NAMALWA (cell line): ENCODE measurements around the gene ANKS1A.

ENCODE experiments used
- DNase-seq: peaks from one replicate; pipeline ENCODE4 v3.0.0-alpha.2; 2015; ENCODE audit warnings: low spot score

Gene ANKS1A

DNA sequence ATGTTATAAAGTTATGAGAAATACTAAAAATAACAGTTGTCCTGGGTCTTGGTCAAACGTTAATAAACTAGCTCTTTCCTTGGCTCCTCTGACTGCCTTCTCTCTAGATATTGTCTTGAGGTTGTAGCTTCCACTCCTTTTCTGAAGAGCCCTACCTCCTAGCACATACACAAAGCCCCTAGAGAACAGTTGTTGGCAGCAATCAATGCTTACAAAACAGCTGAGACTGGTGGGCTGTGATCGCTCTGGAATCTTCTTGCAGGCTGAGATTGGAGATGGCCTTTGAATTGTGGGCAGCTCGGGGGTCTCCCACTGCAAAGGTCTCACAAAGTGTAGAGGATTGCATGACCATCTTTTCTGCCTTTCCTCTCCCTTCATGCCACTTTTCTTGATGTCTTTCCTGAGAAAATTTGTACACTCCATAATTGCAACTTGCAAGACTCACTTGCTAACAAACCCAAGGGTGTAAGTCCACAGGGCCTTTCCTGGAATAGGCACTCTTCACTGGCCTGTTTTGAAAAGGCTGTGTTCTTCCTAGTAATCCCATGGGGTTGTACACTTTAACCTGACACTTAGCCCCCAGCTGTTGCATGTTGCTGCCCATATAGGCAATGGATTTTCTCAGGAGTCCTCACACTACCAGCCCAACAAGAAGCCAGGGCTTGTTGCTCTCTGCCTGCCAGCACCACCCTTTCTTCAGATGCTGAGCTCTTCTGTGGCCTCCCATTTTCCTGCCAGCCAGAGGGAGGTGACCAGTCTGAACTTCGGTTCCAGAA lies 152.2 kb downstream of the ANKS1A start:
- no peak for DNase-seq

- no peak for DNase-seq
Observed at GRCh38 chr6:35042031-35042815, 153.2 kb downstream of the ANKS1A start.

DNA sequence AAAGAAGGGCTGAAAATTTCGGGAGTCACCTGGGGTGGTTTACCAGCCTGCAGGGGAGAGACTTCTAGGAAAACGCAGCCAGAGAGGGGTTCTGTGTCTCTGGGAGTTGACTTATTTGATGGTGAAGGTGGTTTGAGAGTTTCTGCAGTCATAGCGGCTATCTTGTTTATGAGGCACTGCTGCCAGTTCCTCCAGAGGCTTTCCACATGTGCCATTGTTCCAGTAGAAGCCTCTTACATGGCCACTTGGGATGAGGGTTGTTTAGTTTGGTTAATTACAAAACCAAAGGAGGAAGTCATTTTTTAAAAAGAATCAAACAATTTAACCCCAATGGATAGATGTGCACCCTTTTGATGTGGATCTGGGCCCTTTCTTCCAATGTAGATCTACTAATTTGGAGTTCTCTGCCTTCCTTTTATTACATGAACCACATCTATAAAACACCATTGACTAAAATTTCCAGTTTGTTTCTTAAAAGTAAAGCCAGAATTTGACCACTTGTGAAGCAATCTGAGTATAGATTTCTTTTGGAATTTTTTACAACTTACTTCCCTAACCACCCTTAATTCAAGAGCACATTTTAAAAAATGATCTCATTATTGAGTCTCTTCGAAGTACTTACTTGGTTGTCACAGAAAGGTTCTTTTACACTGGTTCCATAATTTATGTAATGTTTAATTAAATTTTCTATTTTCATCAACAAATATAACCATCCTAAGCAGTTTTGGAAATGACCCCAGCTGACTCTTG lies 154.5 kb downstream of the ANKS1A start:
- no peak for DNase-seq

- DNase-seq: no peak
Observed at GRCh38 chr6:35044145-35044745, 155.2 kb downstream of the ANKS1A start.

- DNase-seq: no peak
Observed at GRCh38 chr6:35044761-35045421, 155.8 kb downstream of the ANKS1A start.

DNA sequence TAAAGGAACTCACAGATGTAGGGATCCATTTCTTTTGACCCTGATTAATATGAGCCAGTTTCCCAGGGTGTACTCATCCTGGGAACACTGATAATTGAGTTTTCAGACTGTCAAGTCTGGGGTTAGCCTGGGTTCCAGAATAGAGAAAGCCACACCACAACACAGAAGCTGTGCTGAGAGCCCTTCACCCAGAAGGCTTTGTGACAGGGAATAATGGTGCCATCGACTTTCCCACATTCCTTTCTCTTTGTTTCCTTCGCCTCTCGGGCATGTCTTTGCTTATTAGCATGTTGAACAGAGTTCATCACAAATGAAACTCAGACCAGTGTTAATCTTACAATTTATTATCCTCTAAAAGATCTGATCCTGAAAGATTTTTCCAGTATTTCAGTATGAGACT lies 157.0 kb downstream of the ANKS1A start:
- no peak for DNase-seq

- no peak for DNase-seq
Observed at GRCh38 chr6:35046862-35047261, 157.8 kb downstream of the ANKS1A start.

DNA sequence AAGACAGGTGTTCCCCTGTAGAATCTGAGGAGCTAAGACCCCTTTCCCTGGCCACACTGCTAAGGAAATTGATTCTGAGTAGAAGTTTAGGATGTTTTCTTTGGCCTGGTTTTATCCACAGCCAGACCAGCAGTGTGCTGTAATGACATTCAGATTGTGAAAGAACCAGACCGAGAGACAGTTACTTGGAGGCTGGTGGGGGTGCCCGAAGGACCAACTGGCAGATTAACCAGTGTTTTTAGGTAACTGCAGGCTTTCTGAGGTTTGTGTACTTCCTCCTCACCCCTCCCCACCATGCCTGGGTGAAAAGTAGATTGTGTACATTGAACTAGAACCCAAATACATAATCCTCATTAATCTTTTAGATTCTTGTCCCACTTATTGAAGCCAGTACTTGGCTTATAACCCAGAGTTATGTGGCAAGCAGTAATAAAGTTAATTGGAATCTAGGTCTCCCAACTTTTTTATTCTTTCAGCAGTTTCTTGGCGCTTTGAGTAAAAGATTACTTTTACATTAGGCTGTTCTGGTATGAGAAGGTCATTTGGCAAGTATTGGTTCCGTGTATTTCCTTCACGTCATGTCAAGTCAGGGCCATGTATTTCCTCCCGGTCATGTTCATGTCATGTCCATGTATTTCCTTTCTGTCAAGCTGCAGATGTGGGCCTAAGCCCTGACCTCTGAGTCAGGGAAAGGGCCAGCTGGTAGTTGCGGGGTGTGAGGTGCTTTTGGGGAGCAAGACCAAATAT lies 158.4 kb downstream of the ANKS1A start:
- no peak for DNase-seq

DNA sequence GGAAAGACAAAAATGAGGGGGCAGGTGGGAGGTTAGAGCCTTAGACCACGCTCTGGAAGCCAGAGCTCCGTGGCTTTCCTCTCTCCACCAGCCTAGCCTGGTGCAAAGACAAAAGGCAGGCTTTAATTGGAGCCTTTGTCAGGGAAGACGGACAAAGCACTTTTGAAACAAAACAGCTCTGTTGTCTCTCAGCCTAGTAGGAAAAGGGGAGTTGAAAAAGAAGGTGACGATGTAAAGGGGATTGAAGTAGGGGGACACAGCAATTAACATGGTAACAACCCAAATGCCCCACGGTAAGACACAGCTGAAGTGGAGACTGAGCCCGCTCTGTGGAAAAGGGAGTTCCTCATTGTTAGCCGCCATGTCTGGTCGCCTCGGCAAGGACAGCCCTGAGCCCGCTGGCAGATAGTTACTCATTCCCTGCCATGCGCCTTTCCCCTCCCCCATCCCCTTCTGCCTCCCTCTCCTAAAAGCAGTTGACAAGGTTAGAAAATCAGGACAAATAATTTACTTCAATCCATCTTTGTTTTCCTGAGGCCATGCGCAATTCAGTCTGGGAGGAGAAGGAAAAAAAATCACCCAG lies 159.1 kb downstream of the ANKS1A start:
- no peak for DNase-seq

DNA sequence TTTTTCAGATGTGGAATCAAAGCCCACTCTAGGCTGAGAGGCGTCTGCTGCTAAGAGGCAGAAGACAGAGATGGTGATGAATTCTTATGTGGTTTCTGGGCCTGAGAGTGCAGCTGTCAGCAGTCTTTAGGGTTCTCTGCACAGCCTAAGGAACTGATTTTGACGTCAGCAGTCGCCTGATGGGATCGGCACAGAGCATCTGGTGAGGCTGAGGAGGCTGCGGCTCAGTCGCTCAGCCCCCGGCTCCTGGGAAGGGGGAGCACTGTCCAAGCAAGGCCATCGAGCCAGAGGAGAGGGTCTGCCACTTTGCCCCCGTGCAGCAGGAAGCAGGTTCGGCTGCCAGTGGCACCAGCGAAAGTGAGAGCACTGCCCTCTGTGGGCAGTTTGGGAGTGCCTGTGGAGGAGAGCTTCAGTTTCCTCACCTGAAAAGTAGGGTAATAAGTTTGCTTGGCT lies 159.6 kb downstream of the ANKS1A start:
- DNase-seq: no peak

- DNase-seq: no peak
Observed at GRCh38 chr6:35049156-35049735, 160.2 kb downstream of the ANKS1A start.

GRCh38 chr6:35049900-35050756 lies 161.1 kb downstream of the ANKS1A start:
- no peak for DNase-seq

DNA sequence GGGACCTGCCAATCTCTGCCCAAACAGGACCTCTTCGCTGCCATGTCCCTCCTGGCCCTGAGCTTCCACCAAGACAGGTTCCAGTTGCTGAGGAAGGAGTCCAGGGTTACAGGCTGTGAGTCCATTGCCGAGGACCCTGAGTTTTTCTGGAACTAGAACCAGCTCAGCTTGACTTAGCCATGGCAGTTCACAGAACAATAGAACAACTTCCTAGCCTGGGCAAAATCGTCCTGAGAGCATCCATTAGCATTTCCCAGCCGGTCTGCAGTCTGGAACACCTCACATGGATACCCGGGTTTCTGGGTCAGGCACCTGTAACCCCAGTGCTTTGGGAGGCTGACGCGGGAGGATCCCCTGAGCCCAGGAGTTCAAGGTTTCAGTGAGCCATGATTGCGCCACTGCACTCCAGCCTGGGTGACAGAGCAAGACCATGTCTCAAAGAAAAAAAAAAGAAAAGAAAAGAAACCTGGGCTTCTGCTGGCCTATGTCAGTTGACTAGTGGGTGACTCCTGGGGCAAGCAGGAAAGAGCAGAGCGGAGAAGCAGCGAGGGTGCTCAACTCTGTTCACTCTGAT lies 161.8 kb downstream of the ANKS1A start:
- DNase-seq: no peak

DNA sequence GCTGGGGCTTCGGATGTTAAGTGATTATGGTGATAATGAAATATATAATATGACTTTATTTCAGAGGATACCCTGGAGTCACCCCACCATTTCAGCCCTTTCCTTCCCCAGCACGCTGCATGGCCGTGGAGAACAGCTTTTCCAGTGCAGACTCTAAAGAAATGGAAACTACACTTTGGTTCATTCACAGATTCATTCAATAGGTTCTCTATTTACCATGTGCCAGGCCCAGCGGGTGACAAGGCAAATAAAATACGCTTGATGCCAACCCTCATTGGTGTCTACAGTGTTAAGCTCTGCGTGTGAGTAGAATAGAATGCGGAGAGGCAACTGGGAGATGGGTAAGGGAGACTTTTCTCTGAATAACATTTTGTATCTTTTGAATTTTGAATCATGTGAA lies 162.3 kb downstream of the ANKS1A start:
- DNase-seq: no peak

- DNase-seq: no peak
Observed at GRCh38 chr6:35051997-35052583, 163.0 kb downstream of the ANKS1A start.

DNA sequence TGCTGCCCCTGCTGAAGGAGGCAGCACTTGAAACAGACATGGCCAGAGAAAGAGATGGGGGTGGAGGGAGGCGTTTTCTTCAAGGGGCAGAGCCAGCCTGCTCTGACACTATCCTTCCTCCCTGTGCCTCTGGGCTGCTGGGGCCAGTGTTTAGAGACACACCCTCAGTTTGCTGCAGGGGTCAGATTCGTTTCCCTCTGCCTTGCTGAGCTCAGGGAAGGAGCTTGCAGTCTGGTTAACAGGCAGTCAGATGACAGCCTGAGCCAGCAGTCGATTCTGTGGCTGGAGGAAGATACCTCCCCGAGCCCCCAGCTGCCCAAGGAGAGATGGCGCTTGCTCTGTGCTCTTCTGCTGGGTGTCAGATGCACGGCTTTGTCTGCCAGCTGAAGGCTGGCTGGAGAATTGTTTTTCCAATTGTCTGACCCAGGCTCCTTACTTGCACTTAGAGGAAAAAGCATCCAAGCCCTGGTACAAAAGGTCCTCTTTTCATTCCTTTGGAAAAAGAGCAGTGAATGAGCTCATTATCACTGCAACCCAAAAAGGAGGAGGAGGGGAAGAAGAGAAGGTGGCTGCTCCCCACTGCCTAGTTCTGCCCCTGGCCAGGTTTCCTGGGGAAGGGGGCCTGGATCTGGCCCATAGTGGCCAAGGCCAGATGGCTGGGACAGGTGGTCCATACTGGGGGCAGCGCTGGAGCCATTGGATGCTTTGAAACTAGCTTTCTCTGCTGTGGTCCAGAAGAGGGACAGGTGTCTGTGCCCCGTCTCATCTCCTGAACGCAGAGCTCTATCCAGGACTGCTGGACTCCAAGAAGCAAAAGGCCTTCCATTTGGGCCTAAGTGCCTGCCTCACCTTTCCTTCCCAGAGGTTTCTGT lies 163.9 kb downstream of the ANKS1A start:
- DNase-seq: no peak

GRCh38 chr6:35053701-35054100 lies 164.6 kb downstream of the ANKS1A start:
- no peak for DNase-seq
